Esophagus muscularis mucosa (tissue), 4 donors: Measurements from ENCODE around the gene A2M.

Experiments
- CTCF ChIP-seq, 3 experiments: fragments of 200-600 bp in 2 of 3; fragments of 450-650 bp in 1 of 3; sonication (generic) in 2 of 3; IDR thresholded peaks; one replicate each; pipeline ENCODE4 v1.5.1; 2017 to 2019; ENCODE audit warnings: antibody characterized with exemption in 3 of 3, mild to moderate bottlenecking in 2 of 3, moderate library complexity in 1 of 3
- EP300 ChIP-seq: sonication (generic); formaldehyde crosslinking; IDR thresholded peaks from one replicate; pipeline ENCODE4 v1.6.1; 2017; ENCODE audit warnings: antibody characterized with exemption
- POLR2A ChIP-seq: fragments of 450-650 bp; IDR thresholded peaks from one replicate; pipeline ENCODE4 v1.6.1; 2017; ENCODE audit warnings: antibody characterized with exemption, moderate library complexity, mild to moderate bottlenecking, low read depth
- POLR2AphosphoS5 ChIP-seq, 2 donors: sonication (generic); formaldehyde crosslinking; IDR thresholded peaks; one replicate each; pipeline ENCODE4 v1.6.1; 2017; ENCODE audit warnings: antibody characterized with exemption in 2 of 2

- TF ChIP-seq POLR2A (no peak), CTCF (IDR thresholded peaks at IDR 0.05) (no peak), EP300 (no peak), POLR2AphosphoS5 (IDR thresholded peaks at IDR 0.05) (no peak)
These were observed 83.3 kb downstream of the A2M start for GRCh38 chr12:9032202-9032964.
